IMR-90 (cell line): ENCODE results near the gene NPTX2. TPM values are rescaled to one million over a fixed set of nuclear protein-coding genes. Genes with fewer than 3 reads are reported as not detected.

ENCODE experiments used
- ATAC-seq: fragments of 200-7000 bp; cut with Tn5 transposase; 2 replicates; pipeline ENCODE4 v1.9.1; 2020; ENCODE audit warnings: low read depth, mild to moderate bottlenecking, moderate library complexity
- BruUV-seq: library from RNA; stranded (reverse); fragments of 400-500 nt; replicated peaks from 2 replicates; lab custom pipeline; 2021; lab: Mats Ljungman, UMichigan
- CTCF ChIA-PET: fragments of 300-600 bp; formaldehyde crosslinking; extraction: SDS; loops from one replicate; lab custom pipeline; 2021; ENCODE audit warnings: antibody characterized with exemption; lab: Yijun Ruan, JAX
- POLR2A ChIA-PET: fragments of 300-600 bp; sonication (Branson Sonifier 250); formaldehyde crosslinking; loops from one replicate; lab custom pipeline; 2022; ENCODE audit warnings: antibody characterized with exemption; ENCODE audit not compliant: unreplicated experiment; lab: Charles Lee
- DNase-seq: peaks from one replicate; pipeline ENCODE4 v3.0.0; 2013
- H2AFZ ChIP-seq: replicated peaks from 2 replicates; pipeline ENCODE3; 2013; ENCODE audit warnings: low read length, mild to moderate bottlenecking; ENCODE audit not compliant: poor library complexity
- H2AK5ac ChIP-seq: 2 replicates; pipeline ENCODE4 v1.6.1; 2013; ENCODE audit warnings: low read depth, low read length, inconsistent platforms
- H2AK9ac ChIP-seq: replicated peaks from 2 replicates; pipeline ENCODE3; 2013; ENCODE audit warnings: mild to moderate bottlenecking, low read depth, low read length, moderate library complexity; ENCODE audit not compliant: poor library complexity
- H2BK120ac ChIP-seq: 2 replicates; pipeline ENCODE4 v1.6.1; 2013; ENCODE audit warnings: low read depth, low read length, inconsistent platforms
- H2BK15ac ChIP-seq: 3 replicates; pipeline ENCODE4 v1.6.1; 2013; ENCODE audit warnings: low read depth, low read length, inconsistent platforms
- H2BK20ac ChIP-seq: 2 replicates; pipeline ENCODE4 v1.6.1; 2013; ENCODE audit warnings: low read depth, mild to moderate bottlenecking, inconsistent platforms, low read length, moderate library complexity
- H2BK5ac ChIP-seq: 2 replicates; pipeline ENCODE4 v1.6.1; 2013; ENCODE audit warnings: mild to moderate bottlenecking, low read depth, low read length, inconsistent platforms; ENCODE audit not compliant: poor library complexity, severe bottlenecking
- H3K14ac ChIP-seq: replicated peaks from 2 replicates; pipeline ENCODE4 v1.6.1; 2013; ENCODE audit warnings: low read depth, low read length, inconsistent platforms
- H3K18ac ChIP-seq: 2 replicates; pipeline ENCODE4 v1.6.1; 2013; ENCODE audit warnings: low read depth, low read length, control low read depth
- H3K23ac ChIP-seq: 2 replicates; pipeline ENCODE4 v1.6.1; 2013; ENCODE audit warnings: low read depth, low read length, inconsistent platforms
- H3K27ac ChIP-seq: 2 replicates; pipeline ENCODE4 v1.5.1; 2013; ENCODE audit warnings: mild to moderate bottlenecking, control low read depth, low read length; ENCODE audit not compliant: insufficient read depth
- H3K27me3 ChIP-seq: 2 replicates; pipeline ENCODE4 v1.6.1; 2013; ENCODE audit warnings: low read length; ENCODE audit not compliant: control insufficient read depth, insufficient read depth
- H3K36me3 ChIP-seq: 2 replicates; pipeline ENCODE4 v1.6.1; 2013; ENCODE audit warnings: low read length, mixed read lengths; ENCODE audit not compliant: control insufficient read depth, insufficient read depth
- H3K4ac ChIP-seq: 2 replicates; pipeline ENCODE4 v1.6.1; 2013; ENCODE audit warnings: low read depth, low read length, inconsistent platforms
- H3K4me1 ChIP-seq: 2 replicates; pipeline ENCODE4 v1.6.1; 2013; ENCODE audit warnings: low read length, mixed read lengths; ENCODE audit not compliant: control insufficient read depth, insufficient read depth
- H3K4me2 ChIP-seq: 2 replicates; pipeline ENCODE4 v1.6.1; 2013; ENCODE audit warnings: low read depth, mild to moderate bottlenecking, control low read depth, low read length, moderate library complexity
- H3K4me3 ChIP-seq: 2 replicates; pipeline ENCODE4 v1.5.1; 2013; ENCODE audit warnings: low read depth, mild to moderate bottlenecking, control low read depth, low read length, moderate library complexity; ENCODE audit not compliant: insufficient read depth
- H3K56ac ChIP-seq: 2 replicates; pipeline ENCODE4 v1.6.1; 2013; ENCODE audit warnings: low read length, inconsistent platforms; ENCODE audit not compliant: insufficient read depth; ENCODE audit errors: extremely low read depth
- H3K79me1 ChIP-seq, 2 experiments: 2 replicates each; pipeline ENCODE4 v1.6.1; 2013; ENCODE audit warnings: low read length in 2 of 2, inconsistent platforms in 1 of 2, low read depth in 1 of 2
- H3K9ac ChIP-seq: 2 replicates; pipeline ENCODE4 v1.6.1; 2013; ENCODE audit warnings: low read depth, low read length, control low read depth
- H3K9me1 ChIP-seq: 2 replicates; pipeline ENCODE4 v1.6.1; 2013; ENCODE audit warnings: low read length, inconsistent platforms; ENCODE audit not compliant: insufficient read depth
- H3K9me3 ChIP-seq: 2 replicates; pipeline ENCODE4 v1.6.1; 2013; ENCODE audit warnings: low read length; ENCODE audit not compliant: control insufficient read depth, insufficient read depth
- H4K20me1 ChIP-seq: 2 replicates; pipeline ENCODE4 v1.6.1; 2013; ENCODE audit warnings: low read length, inconsistent platforms; ENCODE audit not compliant: insufficient read depth
- H4K5ac ChIP-seq: 2 replicates; pipeline ENCODE4 v1.6.1; 2013; ENCODE audit warnings: mild to moderate bottlenecking, low read depth, low read length, control low read depth
- H4K8ac ChIP-seq, 2 experiments: 2 replicates each; pipeline ENCODE4 v1.6.1; 2013; ENCODE audit warnings: low read depth in 2 of 2, low read length in 2 of 2, control low read depth in 1 of 2, inconsistent platforms in 1 of 2
- H4K91ac ChIP-seq: 2 replicates; pipeline ENCODE4 v1.6.1; 2013; ENCODE audit warnings: low read depth, low read length, inconsistent platforms; ENCODE audit not compliant: insufficient read depth
- BHLHE40 ChIP-seq: fragments of 150-350 bp; IDR thresholded peaks from 2 replicates; pipeline ENCODE4 v1.6.1; 2016; ENCODE audit warnings: mild to moderate bottlenecking, low read depth, low read length
- CEBPB ChIP-seq: IDR thresholded peaks from 2 replicates; pipeline ENCODE4 v1.6.1; 2012; ENCODE audit warnings: low read depth, low read length, improper control_type of control experiment
- CHD1 ChIP-seq: IDR thresholded peaks from 2 replicates; pipeline ENCODE4 v1.6.1; 2012; ENCODE audit warnings: low read depth, low read length, improper control_type of control experiment
- FOS ChIP-seq: fragments of 150-350 bp; IDR thresholded peaks from 2 replicates; pipeline ENCODE4 v1.6.1; 2016; ENCODE audit warnings: low read depth, low read length
- MAFK ChIP-seq: IDR thresholded peaks from 2 replicates; pipeline ENCODE4 v1.6.1; 2012; ENCODE audit warnings: low read depth, low read length, improper control_type of control experiment
- MAZ ChIP-seq: IDR thresholded peaks from 2 replicates; pipeline ENCODE4 v1.6.1; 2012; ENCODE audit warnings: low read depth, mild to moderate bottlenecking, low read length, improper control_type of control experiment, moderate library complexity, borderline replicate concordance
- MXI1 ChIP-seq: IDR thresholded peaks from 2 replicates; pipeline ENCODE4 v1.6.1; 2012; ENCODE audit warnings: low read depth, mild to moderate bottlenecking, low read length, moderate library complexity, borderline replicate concordance
- NFE2L2 ChIP-seq: fragments of 150-350 bp; IDR thresholded peaks from 2 replicates; pipeline ENCODE4 v1.6.1; 2016; ENCODE audit warnings: low read depth, mild to moderate bottlenecking, low read length
- POLR2A ChIP-seq: IDR thresholded peaks from 2 replicates; pipeline ENCODE4 v1.6.1; 2012; ENCODE audit warnings: mild to moderate bottlenecking, low read depth, low read length
- RAD21 ChIP-seq: IDR thresholded peaks from 2 replicates; pipeline ENCODE4 v1.6.1; 2012; ENCODE audit warnings: low read length, improper control_type of control experiment
- RCOR1 ChIP-seq: IDR thresholded peaks from 2 replicates; pipeline ENCODE4 v1.6.1; 2012; ENCODE audit warnings: mild to moderate bottlenecking, low read length, improper control_type of control experiment; ENCODE audit not compliant: insufficient replicate concordance
- RFX5 ChIP-seq: IDR thresholded peaks from 2 replicates; pipeline ENCODE4 v1.8.0; 2012; ENCODE audit warnings: low read depth, mild to moderate bottlenecking, low read length, moderate library complexity
- SMC3 ChIP-seq: fragments of 150-350 bp; IDR thresholded peaks from 2 replicates; pipeline ENCODE4 v1.6.1; 2016; ENCODE audit warnings: low read depth, mild to moderate bottlenecking, antibody characterized with exemption, low read length, moderate library complexity
- dilution Hi-C: fragments of 300-500 bp; cut with HindIII; formaldehyde crosslinking; loops from one replicate; pipeline ENCODE4 v1.14.3; 2018; ENCODE audit warnings: low sequenced_read_pairs; ENCODE audit not compliant: unreplicated experiment
- in situ Hi-C: fragments of 300-500 bp; cut with MboI; formaldehyde crosslinking; loops from 3 replicates; pipeline ENCODE4 v1.14.3; 2019; ENCODE audit warnings: low sequenced_read_pairs, inconsistent platforms, mixed read lengths
- intact Hi-C: fragments of 100-400 bp; cut with micrococcal nuclease; formaldehyde crosslinking; loops from 2 replicates; pipeline ENCODE4 v1.10.0; 2022
- polyA plus RNA-seq, 3 experiments: library from polyadenylated mRNA; depleted of rRNA; stranded (reverse); fragments of >200 nt; gene quantifications; 2 replicates each; pipeline ENCODE4 v1.2.3, GENCODE V29; 2012; ENCODE audit warnings: low replicate concordance in 1 of 3
- total RNA-seq: library from RNA; depleted of rRNA; stranded (reverse); fragments of >200 nt; gene quantifications from 2 replicates; pipeline ENCODE4 v1.2.3, GENCODE V29; 2012
- TF ChIP-seq, protein P1 (sequence below): fragments of 150-350 bp; IDR thresholded peaks from 2 replicates; pipeline ENCODE4 v1.6.1; 2016; ENCODE audit warnings: low read depth, mild to moderate bottlenecking, low read length, moderate library complexity, borderline replicate concordance
- TF ChIP-seq, protein P2 (sequence below): fragments of 150-350 bp; IDR thresholded peaks from 2 replicates; pipeline ENCODE4 v1.6.1; 2017; ENCODE audit warnings: mild to moderate bottlenecking, antibody characterized with exemption, low read length, low read depth
- TF ChIP-seq, protein P3 (sequence below): conservative IDR thresholded peaks from 2 replicates; pipeline ENCODE4 v1.5.1; 2012; ENCODE audit warnings: mild to moderate bottlenecking, low read depth, low read length, improper control_type of control experiment

Gene NPTX2
- total and polyA plus RNA-seq, 2 of the 4 experiments (the other 2 are of a cell fraction) = under 0.01 to 0.03 TPM

GRCh38 chr7:98584830-98585229 is 32.3 kb upstream of the NPTX2 start:
- intact Hi-C loops (no loop called here), dilution Hi-C loops (no loop called here), in situ Hi-C loops (no loop called here)
- Histone ChIP-seq H3K36me3 (no peaks in the 10 kb centered on the region), H2AK9ac (no peak overlapping the region), H3K4me2 (no peak overlapping the region), H2BK20ac (no peak overlapping the region), H2AFZ (no peak overlapping the region), H2BK120ac (no peak overlapping the region), H4K8ac (no peak overlapping the region), H3K23ac (no peak overlapping the region), H3K27me3 (no peaks in the 10 kb centered on the region), H3K14ac (no peak overlapping the region), H3K18ac (no peak overlapping the region), H4K91ac (no peak overlapping the region), H3K4me1 (no peaks in the 10 kb centered on the region), H3K27ac (no peak overlapping the region), H2BK5ac (no peak overlapping the region), H3K9me3 (no peaks in the 10 kb centered on the region; the same call in 1 of the 2 replicates), H3K9ac (no peak overlapping the region), H3K4me3 (no peak overlapping the region), H3K4ac (no peak overlapping the region), H2AK5ac (no peak overlapping the region), H3K79me1 (no peaks in the 10 kb centered on the region), H3K9me1 (no peaks in the 10 kb centered on the region), H2BK15ac (no peak overlapping the region), H4K5ac (no peak overlapping the region), H3K56ac (no peak overlapping the region), H4K20me1 (no peaks in the 10 kb centered on the region)
- no TSS peak for BruUV-seq
- ATAC-seq (no peak), DNase-seq (no peak)
- ChIA-PET POLR2A (no interaction called here), CTCF (no interaction called here)
- TF ChIP-seq MAZ = no peak
- TF ChIP-seq NFE2L2 = no peak
- no peak for TF ChIP-seq RCOR1
- no peak for TF ChIP-seq CHD1
- TF ChIP-seq RAD21 = no peak
- no peak for TF ChIP-seq MAFK
- TF ChIP-seq, protein P1, sequence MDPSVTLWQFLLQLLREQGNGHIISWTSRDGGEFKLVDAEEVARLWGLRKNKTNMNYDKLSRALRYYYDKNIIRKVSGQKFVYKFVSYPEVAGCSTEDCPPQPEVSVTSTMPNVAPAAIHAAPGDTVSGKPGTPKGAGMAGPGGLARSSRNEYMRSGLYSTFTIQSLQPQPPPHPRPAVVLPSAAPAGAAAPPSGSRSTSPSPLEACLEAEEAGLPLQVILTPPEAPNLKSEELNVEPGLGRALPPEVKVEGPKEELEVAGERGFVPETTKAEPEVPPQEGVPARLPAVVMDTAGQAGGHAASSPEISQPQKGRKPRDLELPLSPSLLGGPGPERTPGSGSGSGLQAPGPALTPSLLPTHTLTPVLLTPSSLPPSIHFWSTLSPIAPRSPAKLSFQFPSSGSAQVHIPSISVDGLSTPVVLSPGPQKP = no peak
- TF ChIP-seq RFX5 = no peak
- TF ChIP-seq, protein P2, sequence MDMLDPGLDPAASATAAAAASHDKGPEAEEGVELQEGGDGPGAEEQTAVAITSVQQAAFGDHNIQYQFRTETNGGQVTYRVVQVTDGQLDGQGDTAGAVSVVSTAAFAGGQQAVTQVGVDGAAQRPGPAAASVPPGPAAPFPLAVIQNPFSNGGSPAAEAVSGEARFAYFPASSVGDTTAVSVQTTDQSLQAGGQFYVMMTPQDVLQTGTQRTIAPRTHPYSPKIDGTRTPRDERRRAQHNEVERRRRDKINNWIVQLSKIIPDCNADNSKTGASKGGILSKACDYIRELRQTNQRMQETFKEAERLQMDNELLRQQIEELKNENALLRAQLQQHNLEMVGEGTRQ = no peak
- TF ChIP-seq CEBPB = no peak
- TF ChIP-seq, protein P3, sequence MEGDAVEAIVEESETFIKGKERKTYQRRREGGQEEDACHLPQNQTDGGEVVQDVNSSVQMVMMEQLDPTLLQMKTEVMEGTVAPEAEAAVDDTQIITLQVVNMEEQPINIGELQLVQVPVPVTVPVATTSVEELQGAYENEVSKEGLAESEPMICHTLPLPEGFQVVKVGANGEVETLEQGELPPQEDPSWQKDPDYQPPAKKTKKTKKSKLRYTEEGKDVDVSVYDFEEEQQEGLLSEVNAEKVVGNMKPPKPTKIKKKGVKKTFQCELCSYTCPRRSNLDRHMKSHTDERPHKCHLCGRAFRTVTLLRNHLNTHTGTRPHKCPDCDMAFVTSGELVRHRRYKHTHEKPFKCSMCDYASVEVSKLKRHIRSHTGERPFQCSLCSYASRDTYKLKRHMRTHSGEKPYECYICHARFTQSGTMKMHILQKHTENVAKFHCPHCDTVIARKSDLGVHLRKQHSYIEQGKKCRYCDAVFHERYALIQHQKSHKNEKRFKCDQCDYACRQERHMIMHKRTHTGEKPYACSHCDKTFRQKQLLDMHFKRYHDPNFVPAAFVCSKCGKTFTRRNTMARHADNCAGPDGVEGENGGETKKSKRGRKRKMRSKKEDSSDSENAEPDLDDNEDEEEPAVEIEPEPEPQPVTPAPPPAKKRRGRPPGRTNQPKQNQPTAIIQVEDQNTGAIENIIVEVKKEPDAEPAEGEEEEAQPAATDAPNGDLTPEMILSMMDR = no peak
- TF ChIP-seq BHLHE40 = no peak
- no peak for TF ChIP-seq POLR2A
- no peak for TF ChIP-seq SMC3
- TF ChIP-seq MXI1 = no peak
- no peak for TF ChIP-seq FOS
